ENCODE measurements around the gene CNOT2. TPM values are rescaled to one million over a fixed set of nuclear protein-coding genes. Genes with fewer than 3 reads are reported as not detected.

The CNOT2 gene
- total RNA-seq, 1 experiment from 2014 or later = 85.4 TPM

DNA sequence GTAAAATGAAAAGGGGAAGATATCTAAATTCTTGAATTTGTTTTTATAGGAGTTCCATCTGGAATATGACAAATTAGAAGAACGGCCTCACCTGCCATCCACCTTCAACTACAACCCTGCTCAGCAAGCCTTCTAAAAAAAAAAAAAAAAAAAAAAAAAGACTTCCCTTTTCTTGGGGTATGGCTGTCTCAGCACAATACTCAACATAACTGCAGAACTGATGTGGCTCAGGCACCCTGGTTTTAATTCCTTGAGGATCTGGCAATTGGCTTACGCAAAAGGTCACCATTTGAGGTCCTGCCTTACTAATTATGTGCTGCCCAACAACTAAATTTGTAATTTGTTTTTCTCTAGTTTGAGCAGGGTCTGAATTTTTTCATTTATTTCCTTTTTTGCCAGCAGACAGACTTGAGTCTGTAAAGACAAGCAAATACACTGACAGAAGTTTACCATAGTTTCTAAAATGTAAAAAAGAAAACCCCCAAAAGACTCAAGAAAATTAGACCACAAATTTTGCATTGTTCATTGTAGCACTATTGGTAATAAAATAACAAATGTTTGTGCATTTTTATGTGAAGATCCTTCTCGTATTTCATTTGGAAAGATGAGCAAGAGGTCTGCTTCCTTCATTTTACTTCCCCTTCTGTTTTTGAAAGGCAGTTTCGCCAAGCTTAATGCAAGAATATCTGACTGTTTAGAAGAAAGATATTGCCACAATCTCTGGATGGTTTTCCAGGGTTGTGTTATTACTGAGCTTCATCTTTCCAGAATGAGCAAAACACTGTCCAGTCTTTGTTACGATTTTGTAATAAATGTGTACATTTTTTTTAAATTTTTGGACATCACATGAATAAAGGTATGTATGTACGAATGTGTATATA lies 110.8 kb downstream of the CNOT2 start:
- Histone ChIP-seq H3K9me3 (ENCODE audit: insufficient read depth, low read depth) (no peaks in the 10 kb centered on the region), H3K27ac (no peak overlapping the region)

DNA sequence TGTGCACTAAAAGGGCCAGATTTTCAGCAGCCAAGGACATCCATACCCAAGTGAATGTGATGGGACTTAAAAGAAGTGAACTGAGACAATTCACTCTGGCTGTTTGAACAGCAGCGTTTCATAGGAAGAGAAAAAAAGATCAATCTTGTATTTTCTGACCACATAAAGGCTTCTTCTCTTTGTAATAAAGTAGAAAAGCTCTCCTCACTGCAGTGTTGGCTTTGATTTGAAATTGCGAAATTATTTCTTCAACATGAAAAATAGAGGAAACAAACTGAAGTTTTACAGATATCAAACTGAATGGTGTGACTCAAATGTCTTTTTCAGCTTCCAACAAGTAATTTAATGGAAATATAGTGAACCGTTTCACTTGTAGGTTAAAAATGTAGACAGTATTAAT lies 111.6 kb downstream of the CNOT2 start:
- intact Hi-C loops (cut with micrococcal nuclease; ENCODE audit: unreplicated experiment) = no loop called here
- Histone ChIP-seq H3K9me2 (ENCODE audit: insufficient read depth) (0 out of 2 replicates have a peak, but pooled peaks cover 3% of the 10 kb centered on the region), H4K20me1 (ENCODE audit: insufficient read depth) (peaks cover 5% of the 10 kb centered on the region; the same call in 1 of the 2 replicates), H3K79me2 (ENCODE audit: low read depth) (no peaks in the 10 kb centered on the region), H2AFZ (no peak overlapping the region), H3K9me3 (ENCODE audit: insufficient read depth, low read depth) (no peaks in the 10 kb centered on the region), H3K36me3 (ENCODE audit: low read depth) (peaks cover 6% of the 10 kb centered on the region; the same call in 1 of the 2 replicates), H3K4me1 (replicated peaks; ENCODE audit: insufficient read depth) (no peaks in the 10 kb centered on the region), H3K27me3 (ENCODE audit: insufficient read depth, low read depth) (no peaks in the 10 kb centered on the region), H3K4me2 (no peak overlapping the region), H3F3A (ENCODE audit: insufficient read depth, low read depth) (0 out of 2 replicates have a peak, but pooled peaks cover 5% of the 10 kb centered on the region), H3K4me3 (no peak overlapping the region), H3K27ac (no peak overlapping the region)
- no TSS peak for BruUV-seq (replicated peaks)
- ChIA-PET CTCF (no interaction called here), POLR2A (ENCODE audit: unreplicated experiment) (no interaction called here)
- DNase-seq = no peak
- TF ChIP-seq EZH2 (IDR thresholded peaks at IDR 0.05; ENCODE audit: low read depth) = no peak

More for the DNA sequence above, 110.8 kb downstream of the CNOT2 start:
- no TSS peak for BruUV-seq (replicated peaks)
- H3K9me2 ChIP-seq (ENCODE audit: insufficient read depth) = 0 out of 2 replicates have a peak, but pooled peaks cover 3% of the 10 kb centered on the region
- ChIA-PET POLR2A (ENCODE audit: unreplicated experiment) (no interaction called here), CTCF (no interaction called here)
- H3K4me2 ChIP-seq = no peak overlapping the region
- H3K27me3 ChIP-seq (ENCODE audit: insufficient read depth, low read depth) = no peaks in the 10 kb centered on the region
- peaks cover 6% of the 10 kb centered on the region; the same call in 1 of the 2 replicates for H3K36me3 ChIP-seq (ENCODE audit: low read depth)
- H2AFZ ChIP-seq = no peak overlapping the region
- TF ChIP-seq, protein P1, sequence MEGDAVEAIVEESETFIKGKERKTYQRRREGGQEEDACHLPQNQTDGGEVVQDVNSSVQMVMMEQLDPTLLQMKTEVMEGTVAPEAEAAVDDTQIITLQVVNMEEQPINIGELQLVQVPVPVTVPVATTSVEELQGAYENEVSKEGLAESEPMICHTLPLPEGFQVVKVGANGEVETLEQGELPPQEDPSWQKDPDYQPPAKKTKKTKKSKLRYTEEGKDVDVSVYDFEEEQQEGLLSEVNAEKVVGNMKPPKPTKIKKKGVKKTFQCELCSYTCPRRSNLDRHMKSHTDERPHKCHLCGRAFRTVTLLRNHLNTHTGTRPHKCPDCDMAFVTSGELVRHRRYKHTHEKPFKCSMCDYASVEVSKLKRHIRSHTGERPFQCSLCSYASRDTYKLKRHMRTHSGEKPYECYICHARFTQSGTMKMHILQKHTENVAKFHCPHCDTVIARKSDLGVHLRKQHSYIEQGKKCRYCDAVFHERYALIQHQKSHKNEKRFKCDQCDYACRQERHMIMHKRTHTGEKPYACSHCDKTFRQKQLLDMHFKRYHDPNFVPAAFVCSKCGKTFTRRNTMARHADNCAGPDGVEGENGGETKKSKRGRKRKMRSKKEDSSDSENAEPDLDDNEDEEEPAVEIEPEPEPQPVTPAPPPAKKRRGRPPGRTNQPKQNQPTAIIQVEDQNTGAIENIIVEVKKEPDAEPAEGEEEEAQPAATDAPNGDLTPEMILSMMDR (conservative IDR thresholded peaks at IDR 0.05) = no peak
- no peak for TF ChIP-seq EZH2 (IDR thresholded peaks at IDR 0.05; ENCODE audit: low read depth)
- no peaks in the 10 kb centered on the region for H3K79me2 ChIP-seq (ENCODE audit: low read depth)
- H4K20me1 ChIP-seq (ENCODE audit: insufficient read depth) = peaks cover 5% of the 10 kb centered on the region; the same call in 1 of the 2 replicates
- H3K4me3 ChIP-seq = no peak overlapping the region
- H3K4me1 ChIP-seq (replicated peaks; ENCODE audit: insufficient read depth) = no peaks in the 10 kb centered on the region
- DNase-seq = no peak
- 0 out of 2 replicates have a peak, but pooled peaks cover 5% of the 10 kb centered on the region for H3F3A ChIP-seq (ENCODE audit: insufficient read depth, low read depth)
- intact Hi-C loops (cut with micrococcal nuclease; ENCODE audit: unreplicated experiment) = no loop called here

DNA sequence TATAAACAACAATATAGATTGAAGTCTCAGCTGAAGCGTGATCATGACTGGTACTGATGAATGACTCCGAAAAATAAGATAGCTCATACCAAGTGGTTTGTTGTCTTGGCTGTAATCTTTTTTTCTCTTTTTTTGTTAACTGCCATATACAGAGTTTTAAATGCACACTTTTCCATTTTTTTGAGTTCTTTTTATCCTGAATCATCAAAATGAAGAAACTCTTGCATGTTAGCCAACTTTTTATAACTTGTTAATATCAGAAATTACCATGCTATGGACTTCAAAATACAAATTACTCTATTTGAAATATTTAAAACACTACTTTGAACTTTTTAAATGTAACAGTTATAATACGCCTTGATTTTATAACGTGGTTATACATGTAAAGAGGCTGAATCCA lies 112.7 kb downstream of the CNOT2 start:
- no peaks in the 10 kb centered on the region for H3K27me3 ChIP-seq (ENCODE audit: insufficient read depth, low read depth)
- H3K9me2 ChIP-seq (ENCODE audit: insufficient read depth) = 0 out of 2 replicates have a peak, but pooled peaks cover 3% of the 10 kb centered on the region
- no peaks in the 10 kb centered on the region for H3K4me1 ChIP-seq (replicated peaks; ENCODE audit: insufficient read depth)
- CTCF ChIA-PET = no interaction called here
- BruUV-seq (replicated peaks) = no TSS peak
- peaks cover 5% of the 10 kb centered on the region; the same call in 1 of the 2 replicates for H4K20me1 ChIP-seq (ENCODE audit: insufficient read depth)
- POLR2A ChIA-PET (ENCODE audit: unreplicated experiment) = interaction anchor here (0.7 kb wide), 2 partner anchors 77 to 116 kb away, joined by 4 read pairs; no protein-coding TSS in a partner anchor
- intact Hi-C loops (cut with micrococcal nuclease; ENCODE audit: unreplicated experiment) = no loop called here
- no peaks in the 10 kb centered on the region for H3K9me3 ChIP-seq (ENCODE audit: insufficient read depth, low read depth)
- no peak overlapping the region for H3K27ac ChIP-seq
- H2AFZ ChIP-seq = no peak overlapping the region
- H3K79me2 ChIP-seq (ENCODE audit: low read depth) = no peaks in the 10 kb centered on the region
- TF ChIP-seq, protein P1 (conservative IDR thresholded peaks at IDR 0.05) = no peak
- no peak for TF ChIP-seq EZH2 (IDR thresholded peaks at IDR 0.05; ENCODE audit: low read depth)
- no peak overlapping the region for H3K4me2 ChIP-seq
- H3K4me3 ChIP-seq = no peak overlapping the region
- DNase-seq = no peak
- 0 out of 2 replicates have a peak, but pooled peaks cover 5% of the 10 kb centered on the region for H3F3A ChIP-seq (ENCODE audit: insufficient read depth, low read depth)
- peaks cover 6% of the 10 kb centered on the region; the same call in 1 of the 2 replicates for H3K36me3 ChIP-seq (ENCODE audit: low read depth)
